Measurements from ENCODE around the gene PGM3. TPM values are rescaled to one million over a fixed set of nuclear protein-coding genes. Genes with fewer than 3 reads are reported as not detected.

Gene PGM3
- total RNA-seq, 1 donor from 2014 or later: 59.6 TPM

- H3K27me3 Mint-ChIP-seq (ENCODE audit: unreplicated experiment): no peaks in the 10 kb centered on the region
- no peak overlapping the region for H3K4me3 Mint-ChIP-seq (ENCODE audit: unreplicated experiment)
- no peaks in the 10 kb centered on the region for H3K4me1 Mint-ChIP-seq (ENCODE audit: unreplicated experiment)
- TF ChIP-seq CTCF (IDR thresholded peaks at IDR 0.05; ENCODE audit: unreplicated experiment): no peak
- peaks cover 2% of the 10 kb centered on the region for H3K36me3 Mint-ChIP-seq (ENCODE audit: low read depth, unreplicated experiment)
- H3K27ac Mint-ChIP-seq (ENCODE audit: unreplicated experiment): no peak overlapping the region
- H3K9me3 Mint-ChIP-seq (ENCODE audit: unreplicated experiment): no peaks in the 10 kb centered on the region
- no peak for DNase-seq (ENCODE audit: low spot score)
Measured at GRCh38 chr6:83138758-83139157, 54.3 kb downstream of the PGM3 start.

GRCh38 chr6:83138118-83138722, 54.8 kb downstream of the PGM3 start:
- Mint-ChIP-seq H3K4me3 (ENCODE audit: unreplicated experiment) (no peak overlapping the region), H3K4me1 (ENCODE audit: unreplicated experiment) (no peaks in the 10 kb centered on the region), H3K36me3 (ENCODE audit: low read depth, unreplicated experiment) (no peaks in the 10 kb centered on the region), H3K27ac (ENCODE audit: unreplicated experiment) (no peak overlapping the region), H3K27me3 (ENCODE audit: unreplicated experiment) (no peaks in the 10 kb centered on the region), H3K9me3 (ENCODE audit: unreplicated experiment) (no peaks in the 10 kb centered on the region)
- TF ChIP-seq CTCF (IDR thresholded peaks at IDR 0.05; ENCODE audit: unreplicated experiment): no peak
- no peak for DNase-seq (ENCODE audit: low spot score)

- Mint-ChIP-seq H3K4me1 (ENCODE audit: unreplicated experiment) (no peaks in the 10 kb centered on the region), H3K27me3 (ENCODE audit: unreplicated experiment) (no peaks in the 10 kb centered on the region), H3K27ac (ENCODE audit: unreplicated experiment) (no peak overlapping the region), H3K4me3 (ENCODE audit: unreplicated experiment) (no peak overlapping the region), H3K36me3 (ENCODE audit: low read depth, unreplicated experiment) (peaks cover 7% of the 10 kb centered on the region), H3K9me3 (ENCODE audit: unreplicated experiment) (no peaks in the 10 kb centered on the region)
- no peak for TF ChIP-seq CTCF (IDR thresholded peaks at IDR 0.05; ENCODE audit: unreplicated experiment)
- DNase-seq (ENCODE audit: low spot score): no peak
Measured at GRCh38 chr6:83132121-83132520, 60.9 kb downstream of the PGM3 start.

- no peak for TF ChIP-seq CTCF (IDR thresholded peaks at IDR 0.05; ENCODE audit: unreplicated experiment)
- H3K4me3 Mint-ChIP-seq (ENCODE audit: unreplicated experiment): no peak overlapping the region
Measured at GRCh38 chr6:83127976-83128375, 65.1 kb downstream of the PGM3 start.

GRCh38 chr6:83127258-83127657, 65.8 kb downstream of the PGM3 start:
- no peak overlapping the region for H3K27ac Mint-ChIP-seq (ENCODE audit: unreplicated experiment)
- DNase-seq (ENCODE audit: low spot score): no peak

More at GRCh38 chr6:83127976-83128375, 65.1 kb downstream of the PGM3 start:
- Mint-ChIP-seq H3K36me3 (ENCODE audit: low read depth, unreplicated experiment) (peaks cover 12% of the 10 kb centered on the region), H3K4me1 (ENCODE audit: unreplicated experiment) (no peaks in the 10 kb centered on the region), H3K27ac (ENCODE audit: unreplicated experiment) (no peak overlapping the region), H3K9me3 (ENCODE audit: unreplicated experiment) (no peaks in the 10 kb centered on the region), H3K27me3 (ENCODE audit: unreplicated experiment) (no peaks in the 10 kb centered on the region)
- DNase-seq (ENCODE audit: low spot score): no peak

More at GRCh38 chr6:83127258-83127657, 65.8 kb downstream of the PGM3 start:
- peaks cover 12% of the 10 kb centered on the region for H3K36me3 Mint-ChIP-seq (ENCODE audit: low read depth, unreplicated experiment)
- no peak overlapping the region for H3K4me3 Mint-ChIP-seq (ENCODE audit: unreplicated experiment)
- no peak for TF ChIP-seq CTCF (IDR thresholded peaks at IDR 0.05; ENCODE audit: unreplicated experiment)
- no peaks in the 10 kb centered on the region for H3K4me1 Mint-ChIP-seq (ENCODE audit: unreplicated experiment)
- no peaks in the 10 kb centered on the region for H3K27me3 Mint-ChIP-seq (ENCODE audit: unreplicated experiment)
- H3K9me3 Mint-ChIP-seq (ENCODE audit: unreplicated experiment): no peaks in the 10 kb centered on the region
